HUES64 (cell line): Measurements from ENCODE around the gene ILF3.

Experiments used
- H3K27ac ChIP-seq: 2 replicates; pipeline ENCODE4 v1.7.0; 2013; ENCODE audit warnings: low read depth, low read length, inconsistent platforms
- H3K27me3 ChIP-seq: 2 replicates; pipeline ENCODE4 v1.6.1; 2013; ENCODE audit warnings: mild to moderate bottlenecking, low read length; ENCODE audit not compliant: insufficient read depth
- H3K36me3 ChIP-seq: 2 replicates; pipeline ENCODE4 v1.6.1; 2013; ENCODE audit warnings: mild to moderate bottlenecking, low read length; ENCODE audit not compliant: insufficient read depth
- H3K4me1 ChIP-seq: 2 replicates; pipeline ENCODE4 v1.6.1; 2013; ENCODE audit warnings: mild to moderate bottlenecking, low read length, moderate library complexity; ENCODE audit not compliant: insufficient read depth
- H3K4me3 ChIP-seq: 2 replicates; pipeline ENCODE4 v1.5.1; 2013; ENCODE audit warnings: mild to moderate bottlenecking, low read length, moderate library complexity
- H3K9ac ChIP-seq: 2 replicates; pipeline ENCODE4 v1.6.1; 2013; ENCODE audit warnings: mild to moderate bottlenecking, low read depth, low read length
- H3K9me3 ChIP-seq: 2 replicates; pipeline ENCODE4 v1.6.1; 2013; ENCODE audit warnings: low read depth, low read length; ENCODE audit not compliant: insufficient read depth
- WGBS: fragments of 150-250, 120-280 bp; methylation state at CpG from one replicate; pipeline ENCODE4 v1.1.7; 2013; ENCODE audit warnings: missing lambda C conversion rate; 5-methylcytosine and 5-hydroxymethylcytosine counted together

Gene ILF3

DNA sequence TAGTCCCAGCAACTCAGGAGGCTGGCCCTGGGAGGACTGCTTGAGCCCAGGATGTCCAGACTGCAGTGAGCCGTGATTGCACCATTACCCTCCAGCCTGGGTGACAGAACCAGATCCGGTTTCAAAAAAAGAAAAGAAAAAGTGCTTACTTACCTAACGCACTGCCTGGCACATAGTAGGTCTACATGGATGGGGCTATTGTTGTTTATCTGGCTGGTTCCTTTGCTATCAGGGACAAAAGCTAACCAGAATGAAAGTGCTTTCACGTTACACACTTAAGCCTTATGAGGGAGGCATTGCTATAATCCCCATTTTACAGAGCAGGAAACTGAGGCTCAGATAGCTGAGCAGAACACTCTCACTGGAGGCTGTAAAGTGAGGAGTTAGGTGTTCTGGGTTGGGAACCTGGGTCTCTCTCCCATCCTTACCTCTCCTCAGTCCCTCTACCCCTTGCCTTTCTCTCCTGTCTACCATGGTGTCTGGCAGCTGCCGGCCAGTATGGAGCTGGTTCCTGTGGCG is 66.5 kb downstream of the ILF3 start:
- no peaks in the 10 kb centered on the region for H3K9me3 ChIP-seq
- H3K4me1 ChIP-seq, result 0 out of 2 replicates have a peak, but pooled peaks cover 7% of the 10 kb centered on the region
- H3K36me3 ChIP-seq, result peaks cover 7% of the 10 kb centered on the region
- no peak overlapping the region for H3K9ac ChIP-seq
- H3K27me3 ChIP-seq, result no peaks in the 10 kb centered on the region
- WGBS, result over 99% methylated on average over 6 of the region's 6 CpGs
- H3K4me3 ChIP-seq, result no peak overlapping the region
- no peak overlapping the region for H3K27ac ChIP-seq

DNA sequence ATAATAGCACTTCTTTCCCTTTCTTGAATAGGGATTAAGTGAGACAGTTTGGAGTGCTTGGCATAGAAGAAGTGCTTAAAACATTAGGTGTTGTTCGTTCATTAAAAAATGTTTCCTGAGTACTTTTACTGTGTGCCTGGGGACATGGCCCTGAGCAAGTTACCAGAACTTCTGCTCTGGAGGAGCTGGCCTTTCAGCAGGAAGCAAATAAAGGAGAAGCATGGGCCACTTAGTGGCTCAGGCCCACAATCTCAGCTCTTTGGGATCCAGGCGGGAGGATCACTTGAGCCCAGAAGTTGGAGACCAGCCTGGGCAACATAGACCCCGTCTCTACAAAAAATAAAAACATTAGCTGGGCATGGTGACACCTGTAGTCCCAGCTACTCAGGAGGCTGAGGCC is 69.4 kb downstream of the ILF3 start:
- H3K27ac ChIP-seq, result no peak overlapping the region
- WGBS, result 93% methylated on average over 3 of the region's 3 CpGs

DNA sequence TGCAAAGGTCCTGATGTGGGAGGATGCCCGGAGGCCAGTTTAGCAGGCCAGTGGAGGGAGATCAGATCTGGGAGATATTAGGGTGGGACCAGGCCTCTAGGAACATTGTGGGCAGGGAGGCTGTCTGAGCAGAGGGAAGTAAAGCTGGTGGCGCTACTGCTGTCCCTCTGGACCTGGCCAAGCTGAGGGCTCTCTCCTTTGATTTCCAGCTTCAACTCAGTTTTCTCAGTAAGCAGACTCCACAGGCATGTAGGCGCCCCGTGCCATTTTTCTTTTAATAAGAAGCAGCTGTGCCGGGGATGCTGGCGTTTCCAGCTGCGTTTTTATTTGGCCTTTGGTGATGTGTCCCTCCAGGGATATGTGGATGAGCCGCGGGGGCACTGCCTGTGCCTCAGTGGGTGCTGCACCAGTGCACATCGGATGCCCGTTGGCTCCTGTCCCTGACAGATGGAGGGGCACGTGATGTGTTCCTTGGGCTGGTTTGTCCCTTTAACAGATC is 70.5 kb downstream of the ILF3 start:
- no peaks in the 10 kb centered on the region for H3K27me3 ChIP-seq
- no peak overlapping the region for H3K4me3 ChIP-seq
- H3K4me1 ChIP-seq, result no peaks in the 10 kb centered on the region
- H3K9me3 ChIP-seq, result no peaks in the 10 kb centered on the region
- H3K27ac ChIP-seq, result no peak overlapping the region
- WGBS, result 95% methylated on average over 12 of the region's 12 CpGs
- H3K36me3 ChIP-seq, result peaks cover 8% of the 10 kb centered on the region
- no peak overlapping the region for H3K9ac ChIP-seq

More for the DNA sequence above, 69.4 kb downstream of the ILF3 start:
- no peak overlapping the region for H3K4me3 ChIP-seq
- no peaks in the 10 kb centered on the region for H3K9me3 ChIP-seq
- no peaks in the 10 kb centered on the region for H3K27me3 ChIP-seq
- no peak overlapping the region for H3K9ac ChIP-seq
- peaks cover 8% of the 10 kb centered on the region for H3K36me3 ChIP-seq
- 0 out of 2 replicates have a peak, but pooled peaks cover 7% of the 10 kb centered on the region for H3K4me1 ChIP-seq

DNA sequence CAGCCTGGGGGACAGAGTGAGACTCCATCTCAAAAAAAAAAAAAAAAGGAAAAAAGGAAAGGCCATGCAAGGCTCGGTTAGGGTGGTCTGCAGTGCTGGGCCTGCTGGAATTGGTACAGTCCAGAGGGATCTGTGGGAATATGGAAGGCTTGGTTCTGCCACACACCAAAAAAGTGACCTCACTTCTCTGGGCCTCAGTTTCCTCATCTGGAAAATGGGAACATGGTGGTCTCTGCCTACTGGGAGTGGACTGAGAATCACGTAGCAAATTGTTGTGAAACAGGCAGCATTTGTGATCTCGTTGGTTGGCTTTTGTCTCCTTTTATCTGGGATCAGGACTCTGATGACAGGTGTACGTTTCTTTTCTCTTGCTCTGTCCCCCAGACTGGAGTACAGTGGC is 71.3 kb downstream of the ILF3 start:
- whole genome bisulfite sequencing, result 95% methylated on average over 4 of the region's 4 CpGs
- Histone ChIP-seq H3K4me3 (no peak overlapping the region), H3K36me3 (peaks cover 8% of the 10 kb centered on the region), H3K4me1 (no peaks in the 10 kb centered on the region), H3K27me3 (no peaks in the 10 kb centered on the region), H3K9ac (no peak overlapping the region), H3K27ac (no peak overlapping the region), H3K9me3 (no peaks in the 10 kb centered on the region)

DNA sequence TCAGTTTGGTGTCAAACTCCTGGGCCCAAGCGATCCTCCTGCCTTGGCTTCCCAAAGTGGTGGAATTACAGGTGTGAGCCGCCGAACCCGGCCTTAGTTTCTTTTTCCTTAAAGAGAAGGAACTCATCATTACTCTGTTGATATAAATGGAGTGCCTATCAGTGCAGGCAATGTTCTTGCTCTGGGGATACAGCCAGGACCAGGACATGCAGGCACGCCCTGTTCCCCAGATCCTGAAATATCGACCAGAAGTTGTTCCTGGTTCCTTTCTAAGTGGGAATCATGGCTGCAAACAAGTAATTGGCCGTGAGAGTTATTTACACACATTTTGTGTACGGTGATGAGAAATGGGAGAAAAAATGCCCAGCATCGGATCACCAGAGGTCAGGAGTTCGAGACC is 72.1 kb downstream of the ILF3 start:
- Histone ChIP-seq H3K4me3 (no peak overlapping the region), H3K27ac (no peak overlapping the region), H3K9me3 (no peaks in the 10 kb centered on the region), H3K4me1 (no peaks in the 10 kb centered on the region), H3K9ac (no peak overlapping the region), H3K27me3 (no peaks in the 10 kb centered on the region), H3K36me3 (0 out of 2 replicates have a peak, but pooled peaks cover 4% of the 10 kb centered on the region)
- 98% methylated on average over 10 of the region's 10 CpGs for WGBS

DNA sequence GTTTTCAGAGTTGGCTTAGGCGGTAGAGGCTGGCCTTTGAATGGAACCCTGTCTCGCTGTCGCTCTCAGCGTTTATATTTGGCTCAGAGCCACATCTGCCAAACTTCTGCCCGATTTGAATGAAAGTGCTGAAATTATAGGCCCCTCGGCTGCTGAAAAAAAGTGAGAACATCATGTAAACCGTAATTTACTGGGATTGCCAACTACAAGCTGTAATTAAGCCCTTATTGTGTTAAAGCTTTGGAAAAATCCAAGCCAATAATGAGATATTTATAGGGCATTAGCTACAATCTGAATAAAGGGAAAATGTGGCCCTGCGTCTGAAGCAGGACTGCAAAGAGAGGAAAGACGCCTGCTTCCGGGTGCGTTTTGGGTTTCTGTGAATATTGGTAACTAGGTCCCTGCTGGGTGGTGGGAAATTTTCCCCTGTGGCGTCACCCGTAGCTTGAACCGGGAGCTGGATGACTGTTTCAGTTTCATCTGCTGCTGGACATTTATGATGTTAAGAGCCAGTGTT is 73.6 kb downstream of the ILF3 start:
- WGBS, result 95% methylated on average over 14 of the region's 14 CpGs
- H3K36me3 ChIP-seq, result 0 out of 2 replicates have a peak, but pooled peaks cover 4% of the 10 kb centered on the region
- H3K4me1 ChIP-seq, result no peaks in the 10 kb centered on the region
- no peaks in the 10 kb centered on the region for H3K27me3 ChIP-seq
- no peaks in the 10 kb centered on the region for H3K9me3 ChIP-seq
- H3K4me3 ChIP-seq, result no peak overlapping the region
- no peak overlapping the region for H3K27ac ChIP-seq
- no peak overlapping the region for H3K9ac ChIP-seq

DNA sequence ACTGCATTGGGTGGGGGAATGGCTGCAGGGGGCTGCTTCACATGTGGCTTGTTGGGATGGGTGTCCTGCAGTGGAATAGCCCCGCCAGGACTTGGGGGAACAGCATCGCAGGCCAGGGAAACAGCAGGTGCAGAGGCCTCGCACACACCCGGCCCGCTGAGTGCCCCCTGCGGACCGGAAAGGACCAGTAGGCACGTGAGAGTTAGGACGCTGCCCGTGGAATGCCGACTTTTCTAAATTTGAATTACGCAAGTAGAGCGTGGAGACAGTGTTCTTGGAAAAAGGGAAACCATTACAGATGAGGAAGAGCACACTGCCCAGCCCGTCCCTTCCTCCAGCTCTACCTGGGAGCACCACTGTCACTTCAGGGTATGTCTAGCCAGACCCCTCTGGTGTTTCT is 75.3 kb downstream of the ILF3 start:
- Histone ChIP-seq H3K9me3 (no peaks in the 10 kb centered on the region), H3K4me3 (no peak overlapping the region), H3K27ac (no peak overlapping the region), H3K9ac (no peak overlapping the region), H3K36me3 (0 out of 2 replicates have a peak, but pooled peaks cover 4% of the 10 kb centered on the region), H3K27me3 (no peaks in the 10 kb centered on the region), H3K4me1 (no peaks in the 10 kb centered on the region)
- WGBS, result 92% methylated on average over 14 of the region's 14 CpGs

DNA sequence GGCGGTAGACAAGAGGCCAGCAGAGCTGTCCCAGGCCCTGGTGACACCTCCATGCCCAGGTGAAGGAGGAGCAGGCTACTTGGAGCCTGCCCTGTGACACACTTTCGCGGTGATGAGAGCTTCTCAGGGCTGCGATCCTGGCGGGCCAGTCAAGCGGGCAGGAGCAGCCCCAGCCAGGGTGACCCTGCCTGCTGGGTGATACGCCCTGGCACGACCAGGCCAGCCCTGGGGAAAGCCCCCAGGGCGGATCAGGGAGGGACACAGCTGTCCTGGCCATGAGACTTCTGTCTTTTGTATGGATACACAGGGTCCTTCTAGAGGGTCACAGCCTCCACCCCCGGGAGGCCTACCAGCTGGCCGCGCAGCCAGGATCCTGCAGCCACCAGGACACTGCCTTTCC is 76.8 kb downstream of the ILF3 start:
- Histone ChIP-seq H3K4me1 (no peaks in the 10 kb centered on the region), H3K27ac (no peak overlapping the region; the same call in 1 of the 2 replicates), H3K27me3 (no peaks in the 10 kb centered on the region), H3K36me3 (no peaks in the 10 kb centered on the region), H3K9me3 (no peaks in the 10 kb centered on the region), H3K4me3 (no peak overlapping the region), H3K9ac (no peak overlapping the region)
- 95% methylated on average over 12 of the region's 12 CpGs for WGBS

DNA sequence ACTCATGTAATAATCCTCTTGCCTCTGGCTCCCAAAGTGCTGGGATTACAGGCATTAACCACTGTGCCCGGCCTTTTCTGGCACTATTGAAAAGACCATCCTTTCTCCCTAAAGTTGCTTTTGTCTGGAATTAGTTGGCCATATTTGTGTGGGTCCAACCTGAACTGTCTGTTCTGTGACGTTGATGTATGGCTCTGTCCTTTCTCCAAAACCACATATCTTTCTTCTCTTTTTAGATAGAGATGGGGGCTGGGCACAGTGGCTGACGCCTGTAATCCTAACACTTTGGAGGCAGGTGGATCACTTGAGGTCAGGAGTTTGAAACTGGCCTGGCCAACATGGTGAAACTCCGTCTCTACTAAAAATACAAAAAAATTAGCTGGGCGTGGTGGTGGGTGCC is 81.6 kb downstream of the ILF3 start:
- H3K4me1 ChIP-seq, result no peaks in the 10 kb centered on the region

DNA sequence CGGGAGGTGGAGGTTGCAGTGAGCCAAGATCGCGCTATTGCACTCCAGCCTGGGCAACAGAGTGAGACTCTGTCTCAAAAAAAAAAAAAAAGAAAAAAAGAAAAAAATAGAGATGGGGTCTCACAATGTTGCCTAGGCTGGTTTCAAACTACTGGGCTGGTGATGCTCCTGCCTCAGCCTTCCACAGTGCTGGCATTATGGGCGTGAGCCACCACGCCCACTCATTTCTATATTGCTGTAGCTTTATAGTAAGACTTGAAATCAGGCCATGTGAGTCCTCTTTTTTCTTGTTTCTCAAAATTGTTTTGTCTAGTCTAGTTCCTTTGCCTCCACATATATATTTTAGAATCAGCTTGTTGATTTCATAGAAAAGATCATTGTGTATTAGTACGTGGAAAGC is 82.0 kb downstream of the ILF3 start:
- no peaks in the 10 kb centered on the region for H3K36me3 ChIP-seq
- WGBS, result 95% methylated on average over 6 of the region's 6 CpGs
- no peaks in the 10 kb centered on the region for H3K4me1 ChIP-seq
- no peaks in the 10 kb centered on the region for H3K9me3 ChIP-seq
- H3K4me3 ChIP-seq, result no peak overlapping the region
- H3K27ac ChIP-seq, result no peak overlapping the region
- no peak overlapping the region for H3K9ac ChIP-seq
- no peaks in the 10 kb centered on the region for H3K27me3 ChIP-seq

More for the DNA sequence above, 81.6 kb downstream of the ILF3 start:
- no peak overlapping the region for H3K4me3 ChIP-seq
- no peak overlapping the region for H3K9ac ChIP-seq
- WGBS, result 92% methylated on average over 5 of the region's 5 CpGs
- no peak overlapping the region for H3K27ac ChIP-seq
- H3K36me3 ChIP-seq, result no peaks in the 10 kb centered on the region
- H3K9me3 ChIP-seq, result no peaks in the 10 kb centered on the region
- H3K27me3 ChIP-seq, result no peaks in the 10 kb centered on the region

DNA sequence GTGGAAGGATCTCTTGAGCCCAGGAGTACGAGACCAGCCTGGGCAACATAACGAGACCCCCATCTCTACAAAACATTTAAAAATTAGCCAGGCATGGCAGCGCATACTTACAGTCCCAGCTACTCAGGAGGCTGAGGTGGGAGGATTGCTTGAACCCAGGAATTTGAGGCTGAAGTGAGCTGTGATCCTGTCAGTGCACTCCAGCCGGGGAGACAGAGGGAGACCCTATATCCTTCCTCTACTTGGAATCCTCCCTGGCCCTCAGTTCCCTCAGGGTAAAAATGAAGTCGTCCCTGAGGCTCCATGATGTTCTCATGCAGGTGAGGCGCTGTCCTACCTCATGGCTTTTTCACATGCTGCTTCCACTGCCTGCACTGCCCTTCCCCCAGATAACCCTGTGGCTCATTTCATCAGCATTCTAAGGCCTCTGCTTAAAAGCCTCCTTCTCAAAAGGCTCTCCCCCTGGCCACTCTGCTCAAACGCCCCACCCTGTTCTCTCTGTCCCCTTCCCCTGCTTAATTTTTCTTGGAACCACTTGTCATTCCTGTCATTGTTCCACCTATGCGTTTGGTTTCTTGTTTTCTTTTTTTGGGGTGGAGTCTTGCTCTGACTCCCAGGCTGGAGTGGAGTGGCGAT is 82.9 kb downstream of the ILF3 start:
- H3K4me1 ChIP-seq, result no peaks in the 10 kb centered on the region
- no peaks in the 10 kb centered on the region for H3K9me3 ChIP-seq
- WGBS, result 90% methylated on average over 9 of the region's 9 CpGs
- H3K4me3 ChIP-seq, result no peak overlapping the region
- H3K9ac ChIP-seq, result no peak overlapping the region
- no peaks in the 10 kb centered on the region for H3K36me3 ChIP-seq
- H3K27me3 ChIP-seq, result no peaks in the 10 kb centered on the region
- no peak overlapping the region for H3K27ac ChIP-seq
